GM23248 (cell line): Measurements from ENCODE around the gene LRRC36. TPM values are rescaled to one million over a fixed set of nuclear protein-coding genes. Genes with fewer than 3 reads are reported as not detected.
A peak's percentile ranks its signal among the peaks of the same experiment; 100 is the strongest.

Experiments
- DNase-seq: peaks from one replicate; pipeline ENCODE4 v3.0.0-alpha.2; 2015
- H2AFZ ChIP-seq: fragments of 200-600 bp; sonication (generic); 2 replicates; pipeline ENCODE4 v1.6.1; 2016; ENCODE audit warnings: antibody characterized with exemption
- H3F3A ChIP-seq: fragments of 200-600 bp; sonication (generic); 2 replicates; pipeline ENCODE4 v1.6.1; 2016; ENCODE audit warnings: mild to moderate bottlenecking, antibody characterized with exemption, mixed run types; ENCODE audit not compliant: insufficient read depth
- H3K27ac ChIP-seq: fragments of 200-600 bp; sonication (generic); 2 replicates; pipeline ENCODE4 v1.5.1; 2016; ENCODE audit warnings: mild to moderate bottlenecking
- H3K27me3 ChIP-seq: fragments of 200-600 bp; sonication (generic); replicated peaks from 2 replicates; pipeline ENCODE4 v1.6.1; 2016; ENCODE audit warnings: mild to moderate bottlenecking; ENCODE audit not compliant: insufficient read depth
- H3K36me3 ChIP-seq: fragments of 200-600 bp; sonication (generic); 2 replicates; pipeline ENCODE4 v1.6.1; 2016; ENCODE audit warnings: low read depth, mild to moderate bottlenecking
- H3K4me1 ChIP-seq: fragments of 200-600 bp; sonication (generic); 2 replicates; pipeline ENCODE4 v1.6.1; 2016; ENCODE audit warnings: mild to moderate bottlenecking; ENCODE audit not compliant: insufficient read depth
- H3K4me2 ChIP-seq: fragments of 200-600 bp; sonication (generic); one replicate; pipeline ENCODE4 v1.6.1; 2016; ENCODE audit warnings: mild to moderate bottlenecking; ENCODE audit not compliant: unreplicated experiment
- H3K4me3 ChIP-seq: fragments of 200-600 bp; sonication (generic); 2 replicates; pipeline ENCODE4 v1.5.1; 2016; ENCODE audit warnings: mild to moderate bottlenecking
- H3K79me2 ChIP-seq: fragments of 200-600 bp; sonication (generic); 2 replicates; pipeline ENCODE4 v1.6.1; 2016; ENCODE audit warnings: mild to moderate bottlenecking; ENCODE audit not compliant: insufficient read depth
- H3K9ac ChIP-seq: fragments of 200-600 bp; sonication (generic); 2 replicates; pipeline ENCODE4 v1.6.1; 2016; ENCODE audit warnings: mild to moderate bottlenecking
- H3K9me2 ChIP-seq: fragments of 200-600 bp; sonication (generic); 2 replicates; pipeline ENCODE4 v1.6.1; 2016; ENCODE audit warnings: mixed run types, mild to moderate bottlenecking, moderate library complexity; ENCODE audit not compliant: insufficient read depth
- H3K9me3 ChIP-seq: fragments of 200-600 bp; sonication (generic); one replicate; pipeline ENCODE4 v1.6.1; 2017; ENCODE audit warnings: low read depth
- H4K20me1 ChIP-seq: fragments of 200-600 bp; sonication (generic); 2 replicates; pipeline ENCODE4 v1.6.0; 2016; ENCODE audit not compliant: insufficient read depth
- EZH2 ChIP-seq: fragments of 200-600 bp; sonication (generic); IDR thresholded peaks from 2 replicates; pipeline ENCODE4 v1.6.1; 2018; ENCODE audit warnings: antibody characterized with exemption, mild to moderate bottlenecking; ENCODE audit not compliant: insufficient read depth, poor library complexity, severe bottlenecking
- EZH2phosphoT487 ChIP-seq: fragments of 200-600 bp; sonication (generic); IDR thresholded peaks from 2 replicates; pipeline ENCODE4 v1.6.1; 2018; ENCODE audit warnings: antibody characterized with exemption, moderate library complexity, mild to moderate bottlenecking, low read depth; ENCODE audit not compliant: insufficient read depth
- WGBS, 2 experiments: methylation state at CpG; one replicate each; pipeline ENCODE4 v1.1.6; 2015 to 2017; ENCODE audit warnings: low lambda C conversion rate in 2 of 2, low coverage in 1 of 2; ENCODE audit errors: missing lambda C conversion rate in 2 of 2; 5-methylcytosine and 5-hydroxymethylcytosine counted together
- in situ Hi-C: fragments of 300-500 bp; cut with MboI; formaldehyde crosslinking; loops from 2 replicates; pipeline ENCODE4 v1.15.0; 2020
- polyA plus RNA-seq: library from polyadenylated mRNA; unstranded; fragments of >200 nt; fragmentation: Nextera tagmentation; extraction: Ambion mirVana; gene quantifications from 2 replicates; pipeline ENCODE4 v1.2.1, GENCODE V29; 2016
- total RNA-seq: library from RNA; depleted of rRNA; stranded (reverse); fragments of >200 nt; shearing (Covaris generic); gene quantifications from 2 replicates; pipeline ENCODE4 v1.2.3, GENCODE V29; 2014

The LRRC36 gene
- total and polyA plus RNA-seq, 2 experiments from 2014 or later: not detected

DNA sequence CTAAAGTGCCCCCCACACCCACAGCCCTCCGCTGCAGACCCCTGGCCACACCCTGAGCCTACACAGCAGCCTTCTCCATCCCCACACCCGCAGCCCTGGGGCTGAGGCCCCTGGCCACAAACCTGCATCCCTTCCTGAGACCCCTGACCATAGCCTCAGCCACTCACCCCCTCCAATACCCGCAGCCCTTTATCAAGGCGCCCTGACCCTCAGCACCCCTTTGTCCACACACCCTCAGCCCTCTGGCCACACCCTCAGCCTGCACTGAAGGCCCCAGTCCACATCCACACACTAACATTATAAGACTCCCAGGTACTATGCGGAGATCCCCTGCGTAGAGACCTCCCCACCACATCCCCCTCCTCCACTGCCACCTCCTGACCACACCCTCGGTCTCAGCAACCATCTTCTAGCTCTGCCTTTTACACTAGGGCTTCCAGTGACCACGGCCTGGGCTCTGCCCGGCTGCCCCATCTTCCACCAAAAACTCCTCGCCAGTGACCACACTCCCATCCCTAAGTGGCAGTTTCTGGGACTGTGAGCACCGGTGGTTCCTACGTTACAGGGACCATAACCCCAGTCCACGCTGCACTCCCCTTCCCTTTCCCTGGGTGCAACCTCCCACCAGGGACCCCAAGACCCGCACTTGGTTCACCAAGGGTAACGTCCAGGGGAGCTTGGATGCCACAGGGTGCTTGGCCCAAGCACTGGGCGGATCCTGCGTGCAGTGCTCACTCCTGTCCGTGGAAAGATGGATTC, 65.9 kb downstream of the LRRC36 start:
- Histone ChIP-seq H3K9me2 (no peaks in the 10 kb centered on the region), H3K4me3 (peak overlapping the region; percentile 54; the same call in 1 of the 2 replicates), H3K4me1 (peaks cover 6% of the 10 kb centered on the region; the same call in 1 of the 2 replicates), H3K79me2 (no peaks in the 10 kb centered on the region), H3K9ac (peak overlapping the region; percentile 69), H3K27me3 (no peaks in the 10 kb centered on the region), H3K9me3 (no peaks in the 10 kb centered on the region), H3F3A (no peaks in the 10 kb centered on the region), H3K4me2 (peak overlapping the region; percentile 61), H4K20me1 (no peaks in the 10 kb centered on the region), H2AFZ (peak overlapping the region; percentile 64), H3K27ac (no peak overlapping the region), H3K36me3 (no peaks in the 10 kb centered on the region)
- in situ Hi-C loops: no loop called here
- 62 to 68% methylated on average over 18 of the region's 18 CpGs for WGBS, 2 experiments
- no peak for DNase-seq
- no peak for TF ChIP-seq EZH2
- no peak for TF ChIP-seq EZH2phosphoT487

DNA sequence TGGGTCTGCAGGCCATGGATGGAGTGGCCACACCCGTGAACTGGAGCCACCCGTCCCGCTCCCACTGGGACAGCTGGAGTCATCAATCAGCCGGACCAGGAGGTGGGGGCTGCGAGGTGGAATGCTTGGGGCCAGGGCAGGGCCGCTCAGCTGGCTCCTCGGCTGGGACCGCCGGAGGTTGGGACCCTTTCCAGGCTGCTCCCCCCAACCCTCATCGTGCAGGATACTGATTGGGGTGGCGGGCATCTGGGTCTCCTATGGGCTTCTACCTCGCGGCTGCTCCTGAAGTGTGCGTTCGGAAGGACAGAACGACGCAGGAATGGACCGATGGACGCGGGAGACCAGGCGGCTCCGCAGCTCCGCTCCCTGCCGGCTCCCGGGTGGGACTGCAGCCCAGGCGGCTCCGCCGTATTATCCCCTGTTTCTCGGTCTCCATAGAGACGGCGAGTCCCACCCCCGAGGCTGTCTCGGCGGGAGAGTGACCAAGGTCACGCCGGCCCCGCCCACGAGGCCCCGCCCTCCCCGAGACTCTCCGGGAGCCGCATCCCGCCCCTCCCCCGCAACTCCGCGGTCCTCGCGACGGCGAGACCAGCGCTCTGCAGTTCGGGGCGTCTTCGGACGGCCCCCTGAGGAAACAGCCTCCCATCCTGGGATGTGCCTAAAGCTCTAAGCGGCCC, 66.6 kb downstream of the LRRC36 start, which contains the start of gene TPPP3:
TSS of gene TPPP3 (minus strand) at position 388 of the 677 bp plus-strand sequence. CDS start 2,387 bp downstream, outside the sequence.
- Histone ChIP-seq H3K4me1 (peaks cover 6% of the 10 kb centered on the region; the same call in 1 of the 2 replicates), H3K27ac (no peak within 1 kb of the TSS)
- WGBS, 2 experiments: 3 to 6% methylated on average over 39 to 48 of the region's 56 CpGs

DNA sequence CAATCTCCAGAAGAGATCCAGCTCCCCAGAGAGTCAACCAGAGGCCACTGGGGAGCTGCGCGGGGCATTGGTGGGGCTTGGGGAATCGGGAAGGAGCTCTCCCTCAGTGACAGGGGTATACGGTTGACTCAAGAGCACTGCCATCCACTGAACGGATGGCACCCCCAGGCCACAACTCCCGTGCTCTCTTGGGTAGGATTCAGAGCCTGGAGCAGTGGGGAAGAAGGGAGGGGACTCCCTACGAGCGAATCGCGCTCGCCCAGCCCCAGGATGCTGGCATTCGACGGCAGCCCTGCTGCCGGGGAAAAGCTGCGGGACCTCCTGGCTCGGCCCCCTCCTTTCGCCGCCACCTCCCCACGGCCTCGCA, 67.2 kb downstream of the LRRC36 start:
- Histone ChIP-seq H3K9me2 (no peaks in the 10 kb centered on the region), H3K36me3 (no peaks in the 10 kb centered on the region), H3K4me2 (peak overlapping the region; percentile 61), H3F3A (no peaks in the 10 kb centered on the region), H3K4me1 (peaks cover 6% of the 10 kb centered on the region; the same call in 1 of the 2 replicates), H3K4me3 (peak overlapping the region; percentile 54), H3K27ac (no peak overlapping the region), H4K20me1 (no peaks in the 10 kb centered on the region), H3K9me3 (no peaks in the 10 kb centered on the region), H3K27me3 (no peaks in the 10 kb centered on the region), H3K9ac (peak overlapping the region; percentile 69), H3K79me2 (no peaks in the 10 kb centered on the region), H2AFZ (peak overlapping the region; percentile 64)
- no peak for DNase-seq
- WGBS, 2 experiments: 11 to 17% methylated on average over 18 of the region's 20 CpGs
- TF ChIP-seq EZH2 (no peak), EZH2phosphoT487 (no peak)
- in situ Hi-C loops: no loop called here

More for the DNA sequence above, 66.6 kb downstream of the LRRC36 start, which contains the start of gene TPPP3:
- Histone ChIP-seq H3F3A (no peaks in the 10 kb centered on the region), H3K4me3 (peak within 1 kb of the TSS; percentile 54), H3K9me3 (no peaks in the 10 kb centered on the region), H2AFZ (peak within 1 kb of the TSS; percentile 64), H3K4me2 (peak within 1 kb of the TSS; percentile 61), H3K9me2 (no peaks in the 10 kb centered on the region), H3K9ac (peak within 1 kb of the TSS; percentile 69), H3K36me3 (no peaks in the 10 kb centered on the region), H4K20me1 (no peaks in the 10 kb centered on the region), H3K27me3 (no peaks in the 10 kb centered on the region), H3K79me2 (no peaks in the 10 kb centered on the region)
- DNase-seq: peak; percentile 91
- TF ChIP-seq EZH2phosphoT487 (no peak), EZH2 (no peak)
- in situ Hi-C loops: no loop called here
